Vagina (tissue), 2 donors: ENCODE data around the gene CACNA1C. TPM values are rescaled to one million over a fixed set of nuclear protein-coding genes. Genes with fewer than 3 reads are reported as not detected.

Experiments used
- DNase-seq, 2 donors: peaks; one replicate each; pipeline ENCODE4 v3.0.0-alpha.2; 2017; ENCODE audit errors: extremely low spot score in 2 of 2
- H3K27ac ChIP-seq: fragments of 200-600 bp; sonication (generic); one replicate; pipeline ENCODE4 v1.5.1; 2019
- H3K27me3 ChIP-seq: fragments of 200-600 bp; sonication (generic); one replicate; pipeline ENCODE4 v1.5.1; 2019
- H3K36me3 ChIP-seq, 2 donors: fragments of 200-600 bp; sonication (generic); one replicate each; pipeline ENCODE4 v1.5.1; 2017 to 2019
- H3K4me1 ChIP-seq: fragments of 200-600 bp; sonication (generic); one replicate; pipeline ENCODE4 v1.5.1; 2019
- H3K4me3 ChIP-seq, 2 donors: fragments of 200-600 bp; sonication (generic); 1 replicate in 1 of 2; 2 replicates in 1 of 2; pipeline ENCODE4 v1.5.1; 2016 to 2019
- H3K9me3 ChIP-seq: fragments of 200-600 bp; sonication (generic); one replicate; pipeline ENCODE4 v1.5.1; 2019
- CTCF ChIP-seq, 3 experiments: fragments of 450-650 bp in 2 of 3; fragments of 200-600 bp in 1 of 3; sonication (generic) in 1 of 3; IDR thresholded peaks; one replicate each; pipeline ENCODE4 v1.5.1; 2017 to 2019; ENCODE audit warnings: antibody characterized with exemption in 3 of 3, mild to moderate bottlenecking in 2 of 3, moderate library complexity in 2 of 3
- POLR2A ChIP-seq, 2 donors: fragments of 450-650 bp; IDR thresholded peaks; one replicate each; pipeline ENCODE4 v1.6.1; 2017; ENCODE audit warnings: antibody characterized with exemption in 2 of 2, mild to moderate bottlenecking in 2 of 2, moderate library complexity in 2 of 2
- POLR2AphosphoS5 ChIP-seq, 2 donors: sonication (generic); formaldehyde crosslinking; IDR thresholded peaks; one replicate each; pipeline ENCODE4 v1.9.0; 2017; ENCODE audit warnings: antibody characterized with exemption in 2 of 2, mild to moderate bottlenecking in 2 of 2, low read depth in 1 of 2; ENCODE audit not compliant: insufficient read depth in 1 of 2
- intact Hi-C: fragments of 100-400 bp; cut with DNase I; formaldehyde crosslinking; loops from one replicate; pipeline ENCODE4 v1.15.1; 2023
- total RNA-seq: library from RNA; depleted of rRNA; stranded (reverse); fragments of >200 nt; gene quantifications from one replicate; pipeline ENCODE4 v1.2.3, GENCODE V29; 2016

Gene CACNA1C
- total RNA-seq, 1 donor from 2014 or later, result 9.8 TPM

GRCh38 chr12:2677142-2677880, 624.5 kb downstream of the CACNA1C start:
- peak in 1 of 2 donors; percentile 89 for DNase-seq
- intact Hi-C loops, result no loop called here
- TF ChIP-seq CTCF (IDR thresholded peaks at IDR 0.05), result no peak
- TF ChIP-seq POLR2A (IDR thresholded peaks at IDR 0.05), result no peak
- TF ChIP-seq POLR2AphosphoS5 (IDR thresholded peaks at IDR 0.05; ENCODE audit: insufficient read depth in 1 of 2, low read depth in 1 of 2), result no peak
- H3K4me3 ChIP-seq, result no peak overlapping the region
- H3K27ac ChIP-seq, result no peak overlapping the region
- no peaks in the 10 kb centered on the region for H3K27me3 ChIP-seq
- H3K9me3 ChIP-seq, result no peaks in the 10 kb centered on the region
- H3K36me3 ChIP-seq, result no peaks in the 10 kb centered on the region
- no peaks in the 10 kb centered on the region for H3K4me1 ChIP-seq

DNA sequence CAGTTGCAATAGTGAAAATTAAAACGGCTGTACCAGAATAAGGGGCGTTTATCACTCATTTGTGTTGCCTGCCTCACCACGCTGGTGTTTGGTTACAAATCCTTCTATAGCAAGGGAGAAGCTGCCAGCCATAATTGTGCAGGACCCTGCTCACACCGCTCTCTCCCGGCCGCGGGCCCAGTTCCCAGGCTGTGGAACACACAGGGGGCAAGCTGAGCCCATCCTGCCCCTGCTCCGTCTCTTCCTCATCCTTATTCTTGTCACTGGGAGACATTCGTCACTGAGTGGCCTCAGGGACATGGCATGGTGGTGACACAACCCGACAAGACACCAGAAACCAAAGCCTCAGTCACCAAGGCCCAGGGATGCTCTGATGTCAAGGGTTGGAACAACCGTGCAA, 625.6 kb downstream of the CACNA1C start:
- DNase-seq, result peak in 1 of 2 donors; percentile 88
- no peaks in the 10 kb centered on the region for H3K27me3 ChIP-seq
- no peak overlapping the region for H3K27ac ChIP-seq
- no peaks in the 10 kb centered on the region for H3K9me3 ChIP-seq
- no peaks in the 10 kb centered on the region for H3K4me1 ChIP-seq
- intact Hi-C loops, result no loop called here
- TF ChIP-seq CTCF (IDR thresholded peaks at IDR 0.05) (no peak), POLR2AphosphoS5 (IDR thresholded peaks at IDR 0.05; ENCODE audit: insufficient read depth in 1 of 2, low read depth in 1 of 2) (no peak), POLR2A (IDR thresholded peaks at IDR 0.05) (no peak)
- H3K36me3 ChIP-seq, result no peaks in the 10 kb centered on the region
- no peak overlapping the region for H3K4me3 ChIP-seq

GRCh38 chr12:2679068-2679815, 626.5 kb downstream of the CACNA1C start:
- no peaks in the 10 kb centered on the region for H3K9me3 ChIP-seq
- peak; percentile 64 to 87 for DNase-seq
- TF ChIP-seq POLR2A (IDR thresholded peaks at IDR 0.05) (no peak), POLR2AphosphoS5 (IDR thresholded peaks at IDR 0.05; ENCODE audit: insufficient read depth in 1 of 2, low read depth in 1 of 2) (no peak), CTCF (IDR thresholded peaks at IDR 0.05) (no peak)
- H3K27ac ChIP-seq, result no peak overlapping the region
- no peaks in the 10 kb centered on the region for H3K27me3 ChIP-seq
- H3K4me1 ChIP-seq, result no peaks in the 10 kb centered on the region
- H3K36me3 ChIP-seq, result no peaks in the 10 kb centered on the region
- intact Hi-C loops, result no loop called here
- no peak overlapping the region for H3K4me3 ChIP-seq

GRCh38 chr12:2679816-2680675, 627.3 kb downstream of the CACNA1C start:
- no peaks in the 10 kb centered on the region for H3K9me3 ChIP-seq
- no peaks in the 10 kb centered on the region for H3K36me3 ChIP-seq
- H3K27me3 ChIP-seq, result no peaks in the 10 kb centered on the region
- intact Hi-C loops, result no loop called here
- no peaks in the 10 kb centered on the region for H3K4me1 ChIP-seq
- no peak overlapping the region for H3K4me3 ChIP-seq
- no peak overlapping the region for H3K27ac ChIP-seq
- peak; percentile 19 to 69 for DNase-seq
- no peak for TF ChIP-seq POLR2AphosphoS5 (IDR thresholded peaks at IDR 0.05; ENCODE audit: insufficient read depth in 1 of 2, low read depth in 1 of 2)
- TF ChIP-seq POLR2A (IDR thresholded peaks at IDR 0.05), result no peak
- no peak for TF ChIP-seq CTCF (IDR thresholded peaks at IDR 0.05)
